ENCODE results near the gene OR2M5.

DNA sequence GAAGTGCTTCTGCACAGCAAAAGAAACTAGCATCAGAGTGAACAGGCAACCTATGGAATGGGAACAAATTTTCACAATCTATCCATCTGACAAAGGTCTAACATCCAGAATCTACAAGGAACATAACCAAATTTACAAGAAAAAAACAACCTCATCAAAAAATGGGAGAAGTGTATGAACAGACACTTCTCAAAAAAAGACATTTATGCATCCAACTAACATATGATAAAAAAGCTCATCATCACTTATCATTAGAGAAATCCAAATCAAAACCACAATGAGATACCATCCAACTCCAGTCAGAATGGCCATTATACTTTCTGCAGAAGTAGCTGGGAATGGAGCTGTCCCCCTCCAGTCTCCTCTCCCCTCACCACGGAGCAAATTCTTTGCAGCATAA lies 49.2 kb downstream of the OR2M5 start:
- TF ChIP-seq, protein P1, sequence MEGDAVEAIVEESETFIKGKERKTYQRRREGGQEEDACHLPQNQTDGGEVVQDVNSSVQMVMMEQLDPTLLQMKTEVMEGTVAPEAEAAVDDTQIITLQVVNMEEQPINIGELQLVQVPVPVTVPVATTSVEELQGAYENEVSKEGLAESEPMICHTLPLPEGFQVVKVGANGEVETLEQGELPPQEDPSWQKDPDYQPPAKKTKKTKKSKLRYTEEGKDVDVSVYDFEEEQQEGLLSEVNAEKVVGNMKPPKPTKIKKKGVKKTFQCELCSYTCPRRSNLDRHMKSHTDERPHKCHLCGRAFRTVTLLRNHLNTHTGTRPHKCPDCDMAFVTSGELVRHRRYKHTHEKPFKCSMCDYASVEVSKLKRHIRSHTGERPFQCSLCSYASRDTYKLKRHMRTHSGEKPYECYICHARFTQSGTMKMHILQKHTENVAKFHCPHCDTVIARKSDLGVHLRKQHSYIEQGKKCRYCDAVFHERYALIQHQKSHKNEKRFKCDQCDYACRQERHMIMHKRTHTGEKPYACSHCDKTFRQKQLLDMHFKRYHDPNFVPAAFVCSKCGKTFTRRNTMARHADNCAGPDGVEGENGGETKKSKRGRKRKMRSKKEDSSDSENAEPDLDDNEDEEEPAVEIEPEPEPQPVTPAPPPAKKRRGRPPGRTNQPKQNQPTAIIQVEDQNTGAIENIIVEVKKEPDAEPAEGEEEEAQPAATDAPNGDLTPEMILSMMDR (IDR thresholded peaks at IDR 0.05): no peak
- TF ChIP-seq EP300 (IDR thresholded peaks at IDR 0.05): no peak
- no peak for TF ChIP-seq POLR2A (IDR thresholded peaks at IDR 0.05)
